Fibroblast of the aortic adventitia (primary cell): Measurements from ENCODE around the gene AKR1E2. TPM values are rescaled to one million over a fixed set of nuclear protein-coding genes. Genes with fewer than 3 reads are reported as not detected.

Experiments used
- DNase-seq: peaks from one replicate; pipeline ENCODE4 v3.0.0-alpha.2; 2010; ENCODE audit warnings: low read depth
- H3K4me3 ChIP-seq: 2 replicates; pipeline ENCODE4 v1.5.1; 2011; ENCODE audit warnings: low read depth, mild to moderate bottlenecking, control low read depth, low read length, moderate library complexity
- total RNA-seq: library from RNA; depleted of rRNA; stranded (reverse); fragments of >200 nt; gene quantifications from 2 replicates; pipeline ENCODE4 v1.2.3, GENCODE V29; 2012; ENCODE audit warnings: low replicate concordance
- TF ChIP-seq, protein P1 (sequence below): IDR thresholded peaks from 2 replicates; pipeline ENCODE4 v1.5.1; 2011; ENCODE audit warnings: mild to moderate bottlenecking, low read length, control low read depth, inconsistent platforms; ENCODE audit not compliant: insufficient read depth

Gene AKR1E2
- total RNA-seq, 1 donor = 4.6 TPM

DNA sequence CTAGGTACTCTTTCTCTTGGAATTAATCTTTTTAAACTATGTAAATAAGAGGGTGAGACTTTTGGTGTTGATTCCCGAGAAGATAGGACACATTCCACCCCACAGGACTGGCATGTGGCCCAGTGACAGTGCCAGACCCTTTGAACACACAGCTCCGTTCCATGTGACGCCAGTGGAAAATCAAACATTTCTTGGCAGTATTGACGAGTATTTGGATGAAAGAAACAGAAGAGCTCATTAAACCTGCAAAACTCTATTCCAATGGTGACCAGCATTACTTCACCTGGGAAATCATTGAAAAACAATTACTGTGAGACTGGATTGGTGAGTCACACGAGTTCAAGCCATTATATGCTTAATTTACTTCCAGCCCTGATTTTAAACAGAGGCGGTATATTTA is 25.8 kb downstream of the AKR1E2 start:
- peak; percentile 46 for DNase-seq
- TF ChIP-seq, protein P1, sequence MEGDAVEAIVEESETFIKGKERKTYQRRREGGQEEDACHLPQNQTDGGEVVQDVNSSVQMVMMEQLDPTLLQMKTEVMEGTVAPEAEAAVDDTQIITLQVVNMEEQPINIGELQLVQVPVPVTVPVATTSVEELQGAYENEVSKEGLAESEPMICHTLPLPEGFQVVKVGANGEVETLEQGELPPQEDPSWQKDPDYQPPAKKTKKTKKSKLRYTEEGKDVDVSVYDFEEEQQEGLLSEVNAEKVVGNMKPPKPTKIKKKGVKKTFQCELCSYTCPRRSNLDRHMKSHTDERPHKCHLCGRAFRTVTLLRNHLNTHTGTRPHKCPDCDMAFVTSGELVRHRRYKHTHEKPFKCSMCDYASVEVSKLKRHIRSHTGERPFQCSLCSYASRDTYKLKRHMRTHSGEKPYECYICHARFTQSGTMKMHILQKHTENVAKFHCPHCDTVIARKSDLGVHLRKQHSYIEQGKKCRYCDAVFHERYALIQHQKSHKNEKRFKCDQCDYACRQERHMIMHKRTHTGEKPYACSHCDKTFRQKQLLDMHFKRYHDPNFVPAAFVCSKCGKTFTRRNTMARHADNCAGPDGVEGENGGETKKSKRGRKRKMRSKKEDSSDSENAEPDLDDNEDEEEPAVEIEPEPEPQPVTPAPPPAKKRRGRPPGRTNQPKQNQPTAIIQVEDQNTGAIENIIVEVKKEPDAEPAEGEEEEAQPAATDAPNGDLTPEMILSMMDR = no peak
- no peak overlapping the region for H3K4me3 ChIP-seq

DNA sequence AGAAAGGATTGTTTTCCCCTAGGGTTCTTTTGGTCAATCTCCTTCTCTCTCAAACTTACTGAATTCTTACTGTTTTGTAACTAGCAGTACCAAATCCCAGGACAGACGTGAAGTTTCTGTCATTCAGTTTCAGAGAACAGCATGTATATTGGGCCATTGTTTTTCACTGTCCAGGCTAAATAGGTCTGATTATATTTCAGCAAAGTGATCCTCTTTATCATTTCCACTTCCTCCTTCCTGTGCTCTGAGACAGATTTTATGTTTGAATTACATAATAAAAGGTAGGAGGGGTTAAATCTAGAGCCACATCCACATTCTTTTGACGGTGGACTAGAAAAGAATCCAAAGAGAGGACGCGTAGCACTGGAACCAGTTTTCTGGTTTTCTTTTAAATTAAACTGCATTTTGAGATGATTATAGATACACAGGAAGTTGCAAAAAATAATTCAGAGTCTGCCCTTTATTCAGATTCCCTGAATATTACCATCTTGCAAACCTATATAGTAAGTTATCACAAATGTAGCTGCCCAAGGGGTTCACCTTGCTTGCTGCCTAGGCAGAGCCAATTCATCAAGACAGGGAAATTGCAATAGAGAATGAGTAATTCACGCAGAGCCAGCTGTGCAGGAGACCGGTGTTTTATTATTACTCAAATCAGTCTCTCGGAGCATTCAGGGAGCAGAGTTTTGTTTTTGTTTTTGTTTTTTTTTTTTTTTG is 40.1 kb downstream of the AKR1E2 start:
- TF ChIP-seq, protein P1 = no peak
- H3K4me3 ChIP-seq = peak overlapping the region; percentile 42
- DNase-seq = peak; percentile 43

DNA sequence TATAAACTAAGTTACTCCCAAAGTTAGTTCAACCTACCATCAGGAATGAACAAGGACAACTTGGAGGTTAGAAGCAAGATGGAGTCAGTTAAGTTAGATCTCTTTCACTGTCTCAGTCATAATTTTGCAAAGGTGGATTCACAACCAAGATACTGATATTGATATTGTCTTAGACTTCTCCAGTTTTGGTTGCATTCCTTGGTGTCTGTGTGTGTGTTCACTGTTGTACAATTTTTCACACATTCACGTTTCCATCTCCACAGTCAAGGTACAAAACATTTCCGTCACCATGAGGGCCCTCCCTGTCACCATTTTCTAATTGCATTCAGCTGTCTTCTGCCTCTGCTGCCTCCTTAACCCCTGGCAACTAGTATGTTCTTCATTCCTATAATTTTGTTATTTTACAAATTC is 41.1 kb downstream of the AKR1E2 start:
- TF ChIP-seq, protein P1 = no peak
- no peak for DNase-seq
- H3K4me3 ChIP-seq = no peak overlapping the region

DNA sequence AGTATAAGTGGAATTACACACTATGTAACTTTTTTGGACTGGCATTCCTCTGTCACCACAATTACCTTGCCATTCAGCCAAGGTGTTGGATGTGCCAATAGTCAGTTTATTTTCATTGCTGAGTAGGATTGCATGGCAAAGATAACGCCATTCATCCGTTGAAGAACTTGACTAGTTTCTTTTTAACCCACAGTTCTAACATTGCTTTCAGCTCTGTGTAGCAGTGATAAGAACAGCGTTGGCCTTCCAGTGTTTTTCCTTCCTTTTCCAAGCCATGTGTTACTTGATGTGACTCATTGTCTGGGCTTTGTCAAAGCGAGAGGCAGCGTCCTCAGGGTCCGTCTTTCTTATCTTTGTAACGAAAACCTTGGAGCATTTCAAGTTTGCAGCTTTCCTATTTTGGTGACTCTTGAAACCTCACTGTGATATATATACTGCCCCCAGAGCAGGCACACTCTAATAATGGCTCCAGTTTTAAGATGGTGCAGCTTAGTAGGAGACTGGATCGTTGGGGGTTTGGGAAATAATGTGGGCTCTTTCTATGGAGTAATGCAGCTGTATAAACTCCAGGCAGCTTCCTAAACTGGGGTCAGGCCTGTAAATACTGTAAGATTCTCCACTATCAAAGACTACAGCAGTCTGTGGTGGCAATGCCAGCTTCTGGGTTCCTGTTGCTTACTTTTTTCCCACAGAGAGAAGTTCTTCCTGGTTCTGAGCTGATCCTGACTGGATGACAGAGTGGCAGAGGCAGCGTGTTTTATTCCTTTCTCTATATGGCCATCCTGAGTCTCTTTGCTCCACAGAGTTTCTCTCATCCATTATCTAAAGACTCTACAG is 41.7 kb downstream of the AKR1E2 start:
- H3K4me3 ChIP-seq = no peak overlapping the region
- peak; percentile 95 for DNase-seq
- TF ChIP-seq, protein P1 = no peak

DNA sequence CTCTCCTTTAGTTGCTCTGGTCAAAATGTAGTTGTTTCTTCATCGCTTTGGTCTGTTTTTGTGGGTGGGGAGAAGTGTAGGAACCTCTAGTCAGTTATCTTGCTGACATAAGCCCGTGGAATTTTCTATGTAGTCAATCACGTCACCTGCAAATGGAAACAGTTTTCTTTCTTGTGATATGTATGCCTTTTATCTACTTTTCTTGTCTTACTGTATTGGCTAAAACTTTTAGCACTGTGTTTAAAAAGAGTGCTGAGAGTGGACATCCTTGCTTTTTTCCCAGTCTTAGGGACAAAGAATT is 42.3 kb downstream of the AKR1E2 start:
- H3K4me3 ChIP-seq = no peak overlapping the region
- DNase-seq = peak; percentile 73
- TF ChIP-seq, protein P1 = no peak

DNA sequence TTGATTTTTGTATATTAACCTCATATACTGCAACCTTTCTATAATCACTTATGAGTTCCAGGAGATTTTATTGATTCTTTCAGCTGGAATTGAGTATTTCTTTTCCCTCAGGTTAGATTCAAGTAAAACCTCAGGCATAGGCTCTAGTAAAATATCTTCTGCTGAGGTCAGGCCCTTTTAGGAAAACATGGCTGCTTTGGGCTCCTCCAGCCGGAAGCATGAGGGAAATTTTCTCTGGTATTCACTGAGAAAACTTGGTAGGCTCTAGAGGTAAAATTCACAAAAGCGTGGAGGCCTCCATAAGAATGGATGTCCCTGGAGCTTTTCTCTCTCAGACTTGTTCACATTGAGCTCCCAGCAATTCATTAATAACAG is 56.7 kb downstream of the AKR1E2 start:
- H3K4me3 ChIP-seq = no peak overlapping the region

More for the DNA sequence above, 56.7 kb downstream of the AKR1E2 start:
- TF ChIP-seq, protein P1 = no peak
- no peak for DNase-seq
